Transverse colon (tissue), 4 donors: ENCODE measurements around the gene APBB2. TPM values are rescaled to one million over a fixed set of nuclear protein-coding genes. Genes with fewer than 3 reads are reported as not detected.

Experiments used
- DNase-seq: peaks from one replicate; pipeline ENCODE4 v3.0.0-alpha.2; 2019
- H3K27ac ChIP-seq, 4 donors: fragments of 200-600 bp; sonication (generic); 2 replicates each; pipeline ENCODE4 v1.5.1; 2016 to 2018; ENCODE audit warnings: inconsistent platforms in 4 of 4
- H3K27me3 ChIP-seq: fragments of 200-600 bp; sonication (generic); 2 replicates; pipeline ENCODE4 v1.5.1; 2017; ENCODE audit warnings: inconsistent platforms
- H3K36me3 ChIP-seq, 4 donors: fragments of 200-600 bp; sonication (generic); 2 replicates each; pipeline ENCODE4 v1.5.1; 2017 to 2019; ENCODE audit warnings: inconsistent platforms in 4 of 4
- H3K4me1 ChIP-seq, 4 donors: fragments of 200-600 bp; sonication (generic); 2 replicates each; pipeline ENCODE4 v1.5.1; 2017 to 2020; ENCODE audit warnings: inconsistent platforms in 4 of 4
- H3K4me3 ChIP-seq, 4 donors: fragments of 200-600 bp; sonication (generic); 1 replicate in 1 of 4; 2 replicates in 3 of 4; pipeline versions ENCODE4 v1.5.1 to v1.6.1; 2017 to 2019; ENCODE audit warnings: inconsistent platforms in 4 of 4
- H3K9me3 ChIP-seq, 2 donors: fragments of 200-600 bp; sonication (generic); 2 replicates each; pipeline ENCODE4 v1.5.1; 2017 to 2019; ENCODE audit warnings: inconsistent platforms in 2 of 2
- EP300 ChIP-seq: sonication (generic); formaldehyde crosslinking; IDR thresholded peaks from one replicate; pipeline ENCODE4 v1.6.1; 2017; ENCODE audit warnings: antibody characterized with exemption, low read depth
- POLR2A ChIP-seq: fragments of 450-650 bp; IDR thresholded peaks from one replicate; pipeline ENCODE4 v1.6.1; 2016; ENCODE audit warnings: antibody characterized with exemption, mild to moderate bottlenecking, moderate library complexity
- POLR2AphosphoS5 ChIP-seq, 3 donors: sonication (generic); formaldehyde crosslinking; IDR thresholded peaks; one replicate each; pipeline ENCODE4 v1.6.1; 2016; ENCODE audit warnings: antibody characterized with exemption in 3 of 3
- WGBS, 2 donors: methylation state at CpG; one replicate each; pipeline ENCODE4 v1.1.5; 2018; ENCODE audit warnings: low coverage in 1 of 2; 5-methylcytosine and 5-hydroxymethylcytosine counted together
- in situ Hi-C, 4 donors: fragments of 200-750 bp; cut with MboI; loops; one replicate each; pipeline versions ENCODE4 v1.15.0 to v1.15.1; 2017; ENCODE audit warnings: low sequenced_read_pairs in 3 of 4, low pct_ligation_motif_present in 1 of 4, low pct_unique_long_range_greater_than_20kb in 1 of 4
- intact Hi-C: fragments of 100-400 bp; cut with DNase I; formaldehyde crosslinking; loops from one replicate; pipeline ENCODE4 v1.15.1; 2023; ENCODE audit warnings: low total_unique reads
- total RNA-seq, 4 donors: library from RNA; depleted of rRNA; stranded (reverse); fragments of >200 nt; gene quantifications; one replicate each; pipeline ENCODE4 v1.1.0, GENCODE V29; 2016
- TF ChIP-seq, protein P1 (sequence below), 5 experiments: fragments of 200-600 bp in 3 of 5; fragments of 450-650 bp in 2 of 5; sonication (generic) in 3 of 5; IDR thresholded peaks; 1 replicate in 2 of 5; 2 replicates in 3 of 5; pipeline ENCODE4 v1.5.1; 2016 to 2017; ENCODE audit warnings: antibody characterized with exemption in 5 of 5, inconsistent platforms in 3 of 5, mild to moderate bottlenecking in 2 of 5, moderate library complexity in 1 of 5

APBB2 gene
- total RNA-seq, 4 donors from 2014 or later, result 37.1 to 138 (median 90.1) TPM

DNA sequence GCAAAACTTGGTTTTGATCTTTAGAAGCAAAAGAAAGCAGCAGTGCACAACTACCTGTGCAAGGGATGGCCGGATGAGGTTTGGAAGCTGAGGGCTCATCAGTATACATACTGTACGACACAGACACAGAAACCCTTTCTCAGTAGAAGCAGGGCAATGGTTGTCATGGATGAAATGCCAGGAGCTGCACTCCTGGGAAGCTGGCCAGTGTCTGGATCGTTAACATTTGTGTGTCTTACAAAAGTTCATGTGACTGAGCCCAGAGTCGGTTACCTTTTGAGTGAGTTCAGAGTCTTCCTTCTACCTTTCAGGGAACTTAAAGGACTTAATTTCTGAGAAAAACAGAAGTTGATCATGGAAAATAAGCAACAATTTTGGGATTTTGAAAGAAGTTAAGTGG, 230.3 kb downstream of the APBB2 start:
- Histone ChIP-seq H3K9me3 (no peaks in the 10 kb centered on the region), H3K36me3 (no peaks in the 10 kb centered on the region), H3K4me1 (peaks cover 0 to 10% (median 0%) of the 10 kb centered on the region in 4 donors), H3K4me3 (no peak overlapping the region), H3K27me3 (no peaks in the 10 kb centered on the region), H3K27ac (peak overlapping the region in 2 of 4 donors; percentile 7 to 50)
- WGBS, 2 donors, result 43 to 64% methylated on average over 2 to 4 of the region's 4 CpGs
- DNase-seq, result no peak
- intact Hi-C loops, result no loop called here
- in situ Hi-C loops, result loop anchor here in 2 of 4 donors (5.0 to 25.0 kb wide), 2 partner anchors 228 to 233 kb away; partner anchors contain the start of gene APBB2 (in 1 of the 2)
- TF ChIP-seq EP300 (no peak), POLR2AphosphoS5 (IDR thresholded peaks at IDR 0.05) (no peak)

DNA sequence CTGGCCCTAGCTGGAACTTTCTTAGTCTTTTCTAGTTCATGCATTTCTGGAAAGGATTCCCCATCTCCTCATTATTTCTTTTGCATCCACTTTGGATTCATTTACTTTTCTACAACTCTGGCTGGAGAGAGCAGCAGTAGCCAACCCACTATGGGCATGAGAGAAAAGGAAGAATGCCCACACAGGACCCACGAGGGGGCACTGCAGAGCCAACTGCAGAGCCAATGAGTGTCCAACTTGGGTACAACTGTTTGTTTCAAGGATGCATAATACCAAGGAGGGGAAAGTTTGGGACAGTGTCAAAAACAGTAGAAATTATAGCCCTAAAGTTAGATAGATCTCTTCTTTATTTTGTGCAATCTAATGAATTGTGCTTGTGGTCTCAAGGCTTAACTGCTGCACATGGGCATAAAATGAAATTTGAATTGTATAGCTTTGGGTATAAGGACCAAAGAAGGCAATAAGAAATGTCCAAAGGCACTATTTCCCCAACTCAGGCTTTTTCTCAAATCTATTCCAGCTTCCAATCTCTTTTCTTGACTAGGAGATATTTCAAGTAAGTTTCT, 233.9 kb downstream of the APBB2 start:
- 35% methylated on average over 1 of the region's 1 CpG; no CpG with 5 or more reads in 1 of the 2 donors for WGBS, 2 donors

DNA sequence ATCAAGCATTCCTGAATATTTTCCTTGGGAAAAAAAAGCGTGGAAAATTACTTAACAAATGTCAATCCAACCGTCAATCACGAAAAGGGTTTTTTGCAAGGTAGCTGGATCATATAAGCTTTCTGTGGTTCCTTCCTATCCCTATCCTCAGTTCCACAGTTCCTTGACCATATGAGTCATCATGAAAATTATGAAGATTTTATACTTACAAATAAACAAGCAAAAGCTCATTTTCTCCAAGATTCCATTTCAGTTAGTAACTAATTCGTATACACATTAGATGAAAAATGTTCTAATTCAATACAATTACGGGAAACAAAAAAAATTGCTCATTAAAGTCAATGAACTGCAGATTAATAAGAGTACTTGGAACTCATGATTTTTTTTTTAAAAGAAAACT, 235.8 kb downstream of the APBB2 start:
- TF ChIP-seq POLR2AphosphoS5 (IDR thresholded peaks at IDR 0.05) (no peak), EP300 (no peak), POLR2A (no peak)
- TF ChIP-seq, protein P1, sequence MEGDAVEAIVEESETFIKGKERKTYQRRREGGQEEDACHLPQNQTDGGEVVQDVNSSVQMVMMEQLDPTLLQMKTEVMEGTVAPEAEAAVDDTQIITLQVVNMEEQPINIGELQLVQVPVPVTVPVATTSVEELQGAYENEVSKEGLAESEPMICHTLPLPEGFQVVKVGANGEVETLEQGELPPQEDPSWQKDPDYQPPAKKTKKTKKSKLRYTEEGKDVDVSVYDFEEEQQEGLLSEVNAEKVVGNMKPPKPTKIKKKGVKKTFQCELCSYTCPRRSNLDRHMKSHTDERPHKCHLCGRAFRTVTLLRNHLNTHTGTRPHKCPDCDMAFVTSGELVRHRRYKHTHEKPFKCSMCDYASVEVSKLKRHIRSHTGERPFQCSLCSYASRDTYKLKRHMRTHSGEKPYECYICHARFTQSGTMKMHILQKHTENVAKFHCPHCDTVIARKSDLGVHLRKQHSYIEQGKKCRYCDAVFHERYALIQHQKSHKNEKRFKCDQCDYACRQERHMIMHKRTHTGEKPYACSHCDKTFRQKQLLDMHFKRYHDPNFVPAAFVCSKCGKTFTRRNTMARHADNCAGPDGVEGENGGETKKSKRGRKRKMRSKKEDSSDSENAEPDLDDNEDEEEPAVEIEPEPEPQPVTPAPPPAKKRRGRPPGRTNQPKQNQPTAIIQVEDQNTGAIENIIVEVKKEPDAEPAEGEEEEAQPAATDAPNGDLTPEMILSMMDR (IDR thresholded peaks at IDR 0.05), result no peak
- 81 to 95% methylated on average over 5 of the region's 5 CpGs for WGBS, 2 donors
- no peak for DNase-seq
- no peak overlapping the region for H3K4me3 ChIP-seq
- no peaks in the 10 kb centered on the region for H3K4me1 ChIP-seq
- no peaks in the 10 kb centered on the region for H3K36me3 ChIP-seq
- H3K27ac ChIP-seq, result no peak overlapping the region
- intact Hi-C loops, result no loop called here
- H3K27me3 ChIP-seq, result no peaks in the 10 kb centered on the region
- in situ Hi-C loops, result loop anchor here in 3 of 4 donors (5.0 to 25.0 kb wide), 3 partner anchors 234 to 239 kb away; partner anchors contain the start of gene APBB2 (in 2 of the 3)
- H3K9me3 ChIP-seq, result no peaks in the 10 kb centered on the region

More for the DNA sequence above, 233.9 kb downstream of the APBB2 start:
- in situ Hi-C loops (loop anchor here in 2 of 4 donors (5.0 to 25.0 kb wide), 2 partner anchors 232 to 237 kb away; partner anchors contain the start of gene APBB2 (in 1 of the 2)), intact Hi-C loops (no loop called here)
- Histone ChIP-seq H3K4me1 (no peaks in the 10 kb centered on the region), H3K4me3 (no peak overlapping the region), H3K27me3 (no peaks in the 10 kb centered on the region), H3K27ac (no peak overlapping the region), H3K9me3 (no peaks in the 10 kb centered on the region), H3K36me3 (no peaks in the 10 kb centered on the region)
- no peak for TF ChIP-seq EP300
- no peak for TF ChIP-seq POLR2A
- TF ChIP-seq, protein P1 (IDR thresholded peaks at IDR 0.05), result peak in 3 of 5 experiments; percentile 24 to 40 (median 31)
- DNase-seq, result no peak

DNA sequence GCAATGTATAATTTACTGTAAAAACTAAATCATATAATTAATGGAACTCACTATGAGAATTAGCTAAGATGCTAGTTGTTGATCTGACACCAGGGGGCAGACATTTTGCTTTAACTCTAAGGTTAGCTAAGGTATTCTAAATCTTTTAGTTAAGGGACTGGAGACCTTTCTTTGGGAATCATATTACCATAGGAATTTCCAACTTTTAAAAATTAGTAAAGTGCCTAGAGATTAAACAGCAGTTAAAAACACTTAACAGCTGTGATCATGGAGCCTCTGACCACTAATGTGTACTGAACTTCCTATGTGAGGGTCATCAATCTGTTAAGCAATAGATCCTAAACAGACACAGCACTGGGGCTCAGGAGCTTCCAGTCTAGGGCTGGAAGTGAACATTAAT, 238.0 kb downstream of the APBB2 start:
- no peak overlapping the region for H3K27ac ChIP-seq
- TF ChIP-seq EP300 (no peak), POLR2AphosphoS5 (IDR thresholded peaks at IDR 0.05) (no peak)
- TF ChIP-seq, protein P1 (IDR thresholded peaks at IDR 0.05), result peak; percentile 63 to 76 (median 71)
- no peaks in the 10 kb centered on the region for H3K4me1 ChIP-seq
- in situ Hi-C loops, result loop anchor here in 3 of 4 donors (5.0 to 25.0 kb wide), 3 partner anchors 236 to 241 kb away; partner anchors contain the start of gene APBB2 (in 2 of the 3)
- intact Hi-C loops, result loop anchor here (2.0 kb wide), 1 partner anchor 238 kb away; the partner anchor contains the start of gene APBB2
- H3K27me3 ChIP-seq, result no peaks in the 10 kb centered on the region
- peak; percentile 25 for DNase-seq
- H3K4me3 ChIP-seq, result no peak overlapping the region
- H3K36me3 ChIP-seq, result no peaks in the 10 kb centered on the region
- H3K9me3 ChIP-seq, result no peaks in the 10 kb centered on the region
